Endometrium (tissue), 2 donors: ENCODE measurements around the gene LRG1.
"Not testable (repeated sequence)": the region's sequence is repeated elsewhere in the genome, so short reads cannot be mapped to it uniquely, and the experiment has no call there.

Experiments used
- FAIRE-seq: peaks from 2 replicates; lab custom pipeline; 2012; peaks lifted over from hg19 to GRCh38; lab: Jason Lieb, UNC
- donor health status: control.
- donor health status: control.

Gene LRG1

DNA sequence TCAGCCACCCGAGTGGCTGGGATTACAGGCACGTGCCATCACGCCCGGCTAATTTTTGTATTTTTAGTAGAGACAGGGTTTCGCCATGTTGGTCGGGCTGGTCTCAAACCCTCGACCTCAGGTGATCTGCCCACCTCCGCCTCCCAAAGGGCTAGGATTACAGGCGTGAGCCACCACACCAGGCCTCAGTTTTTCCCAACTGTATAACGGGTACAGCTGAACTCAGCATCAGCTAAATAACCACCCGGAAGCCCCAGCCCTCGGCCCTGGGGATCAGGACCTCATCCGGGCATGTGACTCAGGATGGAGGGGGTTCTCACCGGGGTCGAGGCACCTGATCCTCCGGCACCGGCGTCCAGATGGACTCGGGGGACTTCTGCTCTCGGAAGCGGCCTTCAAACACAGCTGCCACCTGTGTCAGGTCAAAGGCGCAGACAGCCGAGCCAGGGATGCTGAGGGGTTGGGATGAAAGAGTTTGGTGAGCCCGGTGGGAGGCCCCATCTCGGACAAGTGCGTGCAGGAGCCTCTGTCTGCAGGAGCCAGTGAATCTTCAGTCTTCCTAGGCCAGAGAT is 10.7 kb upstream of the LRG1 start:
- no peak for FAIRE-seq

DNA sequence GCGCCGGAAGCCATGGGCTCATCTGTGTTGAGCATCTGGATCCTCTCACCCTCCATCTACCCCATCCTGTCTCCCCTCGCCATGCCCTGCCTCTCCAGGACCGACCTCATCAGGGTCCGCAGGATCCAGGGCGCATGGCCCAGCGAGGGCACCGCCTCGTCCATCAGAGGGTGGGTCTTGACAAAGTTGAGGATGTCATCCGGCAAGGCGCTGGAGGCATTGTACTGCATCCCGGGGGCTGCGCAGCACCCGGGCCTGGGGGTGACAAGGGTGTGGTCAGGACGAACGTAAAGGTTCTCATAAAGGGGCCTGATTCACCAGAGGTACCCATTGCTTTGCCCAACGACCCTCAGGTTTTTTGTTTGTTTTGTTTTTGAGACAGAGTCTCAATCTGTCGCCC is 10.2 kb upstream of the LRG1 start:
- FAIRE-seq, result no peak

DNA sequence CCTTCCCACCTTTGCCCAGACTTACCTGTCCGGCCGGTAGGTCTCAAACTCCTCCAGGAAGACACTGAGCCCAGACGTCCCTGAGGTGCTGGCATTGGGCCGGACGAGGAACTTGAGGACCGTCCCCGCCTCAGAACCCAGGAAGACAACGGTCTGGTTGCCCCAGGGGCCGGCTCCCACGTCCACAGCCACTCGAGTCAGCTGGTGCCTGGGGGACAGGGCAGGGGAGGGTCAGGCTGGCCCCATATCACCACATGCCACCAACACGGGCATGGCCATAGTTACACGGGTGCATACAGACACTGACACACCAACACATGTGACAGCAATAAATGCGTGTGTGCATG is 8.4 kb upstream of the LRG1 start:
- no peak for FAIRE-seq

DNA sequence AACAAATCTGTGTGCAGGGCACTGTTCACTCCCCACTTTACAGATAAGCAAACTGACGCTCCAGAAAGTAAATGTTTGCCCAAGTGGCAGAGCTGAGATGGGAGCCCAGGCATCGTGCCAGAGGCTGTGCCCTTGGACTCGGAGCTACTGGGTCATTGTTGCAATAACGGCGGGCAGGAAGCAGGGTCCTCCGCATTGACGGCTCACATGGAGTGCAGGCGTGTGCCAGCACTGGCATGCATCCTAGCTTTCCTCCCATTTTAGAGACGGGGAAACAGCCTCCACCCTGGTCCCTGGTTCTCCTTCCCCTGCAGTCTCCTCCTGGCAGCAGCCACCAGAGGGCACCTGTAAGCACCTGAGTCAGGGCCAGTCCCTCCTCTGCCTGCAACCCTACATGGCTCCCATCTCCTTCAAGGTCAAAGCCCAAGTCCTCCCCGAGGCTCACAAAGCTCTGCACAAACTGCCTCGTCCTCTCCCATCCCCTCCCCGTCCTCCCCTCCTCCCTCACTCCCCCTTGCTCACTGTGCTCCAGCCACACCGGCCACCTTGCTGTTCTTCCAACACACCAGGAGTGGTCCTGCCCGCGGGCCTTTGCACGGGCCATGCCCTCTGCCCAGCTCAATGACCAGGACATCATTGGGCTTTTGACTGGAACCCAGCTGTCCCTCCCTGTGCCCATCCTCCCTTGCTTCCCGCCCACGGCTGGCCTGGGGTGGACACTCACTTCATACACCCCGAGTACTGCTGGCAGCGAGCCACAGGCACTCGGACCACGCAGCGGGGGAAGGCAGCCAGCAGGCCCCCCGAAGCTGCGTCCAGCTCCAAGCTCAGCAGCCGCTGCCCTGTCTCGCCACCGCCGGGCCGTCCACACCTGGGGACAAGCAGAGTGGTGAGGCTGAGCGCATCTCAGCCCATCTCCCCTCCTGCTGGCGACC is 7.7 kb upstream of the LRG1 start:
- FAIRE-seq, result no peak

DNA sequence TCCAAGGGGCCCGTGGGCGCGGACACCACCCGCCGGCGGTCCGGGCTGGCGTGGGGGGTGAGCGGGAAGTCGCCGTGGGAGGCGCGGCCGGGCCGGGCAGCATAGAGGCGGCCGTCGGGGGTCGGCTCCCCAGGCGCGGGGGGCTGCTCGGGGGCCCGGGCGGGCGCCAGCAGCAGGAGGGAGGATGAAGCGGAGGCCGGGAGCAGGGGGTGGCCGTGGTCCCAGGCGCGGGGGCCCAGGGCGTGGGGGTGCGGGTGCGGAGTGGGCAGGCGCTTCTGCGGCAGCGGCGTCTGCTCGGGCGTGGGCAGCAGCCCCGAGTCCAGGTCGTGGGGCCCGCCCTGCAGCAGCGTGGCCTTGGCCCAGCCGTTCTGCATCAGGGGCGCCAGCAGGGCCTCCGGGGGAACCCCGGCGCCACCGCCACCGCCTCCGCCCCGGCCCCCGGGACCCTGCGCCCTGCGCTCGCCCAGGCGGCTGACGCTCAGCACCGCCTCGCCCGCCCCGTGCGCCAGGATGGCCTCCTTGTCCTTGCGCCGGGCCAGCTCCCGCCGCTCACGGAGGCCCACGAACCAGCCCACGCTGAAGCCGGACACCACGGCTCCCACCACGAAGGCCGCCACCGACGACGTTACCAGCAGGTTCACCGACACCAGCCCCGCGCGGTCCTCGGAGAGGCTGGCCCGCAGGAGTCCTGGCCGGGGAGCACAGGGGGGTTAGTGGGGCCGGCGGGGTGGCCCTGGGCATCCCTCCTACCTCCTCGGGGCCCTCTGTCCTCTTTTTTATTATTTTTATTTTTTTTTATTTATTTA is 4.2 kb upstream of the LRG1 start:
- FAIRE-seq, result no peak

DNA sequence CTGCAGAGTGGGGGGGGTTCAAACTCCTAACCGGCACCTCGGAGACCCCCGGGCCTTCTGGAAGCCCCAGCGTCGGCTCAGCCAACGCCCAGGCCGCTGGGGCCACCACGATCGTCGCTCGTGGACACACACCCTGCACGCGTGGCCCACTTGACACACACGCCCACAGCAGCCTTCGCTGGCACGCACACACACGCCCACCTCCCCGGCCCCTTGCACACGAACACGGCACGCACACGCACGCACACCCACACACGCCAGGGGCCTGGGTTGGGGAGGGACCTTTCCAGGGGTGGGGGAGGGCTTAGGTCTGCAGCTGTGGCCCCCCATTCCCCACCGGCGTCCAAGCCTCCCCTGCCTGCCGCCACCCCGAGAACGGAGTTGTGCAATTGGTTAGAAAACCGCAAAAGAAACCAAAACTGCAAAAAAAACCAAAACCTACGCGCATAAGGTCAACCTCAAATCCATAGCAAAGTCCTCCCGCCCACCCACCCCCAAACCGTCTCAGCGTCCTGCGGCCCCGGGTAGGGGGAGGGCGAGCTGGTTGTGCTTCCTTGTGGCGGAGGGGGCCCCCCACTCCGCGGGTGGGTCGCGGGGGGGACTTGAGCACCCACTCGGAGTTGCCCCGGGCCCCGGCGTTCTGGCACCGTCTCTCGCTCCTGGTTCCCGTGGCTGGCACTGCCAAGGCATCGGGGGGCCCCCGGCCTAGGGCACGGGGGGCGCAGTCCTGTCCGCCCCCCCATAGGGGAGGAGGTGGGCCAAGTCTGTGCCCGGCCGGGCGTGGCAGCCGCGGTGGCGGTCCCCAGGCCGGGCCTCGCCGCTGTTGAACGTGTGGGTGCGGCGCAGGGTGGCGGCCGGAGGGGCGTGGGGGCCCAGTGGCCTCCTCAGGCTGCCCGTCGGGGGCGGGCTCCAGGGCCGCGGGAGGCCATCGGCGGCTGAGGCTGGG is 3.3 kb upstream of the LRG1 start:
- FAIRE-seq, result no peak

DNA sequence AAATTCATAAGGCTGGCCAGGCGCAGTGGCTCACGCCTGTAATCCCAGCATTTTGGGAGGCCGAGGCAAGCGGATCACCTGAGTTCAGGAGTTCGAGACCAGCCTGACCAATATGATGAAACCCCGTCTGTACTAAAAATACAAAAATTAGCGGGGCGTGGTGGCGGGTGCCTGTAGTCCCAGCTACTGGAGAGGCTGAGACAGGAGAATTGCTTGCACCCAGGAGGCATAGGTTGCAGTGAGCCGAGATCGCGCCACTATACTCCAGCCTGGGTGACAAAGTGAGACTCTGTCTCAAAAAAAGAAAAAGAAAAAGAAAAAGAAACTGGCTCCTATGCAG is 1.9 kb upstream of the LRG1 start:
- not testable (repeated sequence) for FAIRE-seq

DNA sequence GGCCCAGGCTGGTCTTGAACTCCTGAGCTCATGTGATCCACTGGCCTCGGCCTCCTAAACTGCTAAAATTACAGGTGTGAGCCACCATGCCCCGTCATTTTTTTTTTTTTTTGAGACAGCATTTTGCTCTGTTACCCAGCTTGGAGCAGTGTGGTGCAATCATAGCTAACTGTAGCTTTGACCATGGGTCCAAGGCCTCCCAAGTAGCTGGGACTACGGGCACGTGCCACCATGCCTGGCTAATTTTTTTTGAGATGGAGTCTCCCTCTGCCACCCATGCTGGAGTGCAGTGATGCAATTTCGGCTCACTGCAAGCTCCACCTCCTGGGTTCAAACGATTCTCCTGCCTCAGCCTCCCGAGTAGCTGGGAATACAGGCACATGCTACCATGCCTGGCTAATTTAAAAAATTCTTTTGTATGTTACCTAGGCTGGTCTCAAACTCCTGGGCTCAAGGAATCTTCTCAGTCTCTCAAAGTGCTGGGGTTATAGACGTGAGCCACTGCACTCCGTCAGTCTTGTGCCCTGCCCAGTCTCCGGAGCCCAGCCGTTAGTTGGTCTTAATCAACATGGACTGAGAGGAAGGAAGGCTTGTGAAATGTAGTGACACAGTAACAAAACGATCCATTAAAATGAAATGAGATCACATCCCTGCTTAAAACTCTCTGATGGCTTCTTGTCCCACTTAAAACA is 1.4 kb upstream of the LRG1 start:
- no peak for FAIRE-seq

DNA sequence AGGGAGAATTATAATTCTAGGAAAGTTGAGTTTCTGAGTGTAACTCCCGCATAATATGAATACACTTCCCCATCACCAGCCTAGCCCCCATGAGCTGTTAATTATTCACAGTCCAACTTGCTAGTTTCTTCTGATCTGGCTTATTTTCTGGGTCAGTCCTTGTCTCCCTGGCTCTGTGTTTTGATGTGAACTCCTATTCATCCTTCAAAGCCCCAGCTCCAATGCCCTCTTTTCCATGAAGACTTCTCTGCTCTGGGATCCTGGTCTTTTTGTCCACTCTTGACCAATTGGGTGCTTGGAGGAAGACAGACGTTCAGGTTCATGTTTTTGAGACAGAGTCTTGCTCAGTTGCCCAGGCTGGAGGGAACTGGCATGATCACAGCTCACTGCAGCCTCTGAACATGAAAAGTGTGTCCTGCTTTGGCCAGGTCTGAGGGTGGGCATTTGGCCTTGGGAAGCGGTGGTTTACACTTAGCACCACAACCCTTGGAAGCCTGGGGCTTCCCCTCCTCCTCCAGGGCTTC is 605 bp downstream of the LRG1 start:
- FAIRE-seq, result no peak

DNA sequence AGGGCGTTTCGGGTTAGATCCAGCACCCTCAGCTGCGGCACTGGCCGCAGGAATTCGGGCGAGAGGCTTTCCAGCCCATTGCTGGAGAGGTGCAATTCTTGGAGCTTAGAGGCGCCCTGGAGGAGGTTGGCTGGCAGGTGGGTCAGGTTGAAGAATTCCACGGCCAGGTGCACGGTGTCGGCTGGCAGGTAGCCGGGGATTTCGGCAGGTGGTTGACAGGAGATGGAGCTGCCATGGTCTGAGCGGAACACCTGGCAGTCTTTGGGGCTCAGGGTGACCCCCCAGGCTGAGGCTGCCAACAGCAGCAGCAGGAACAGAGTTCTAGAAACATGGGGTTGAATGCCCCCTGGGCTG is 1.3 kb downstream of the LRG1 start:
- FAIRE-seq, result no peak

DNA sequence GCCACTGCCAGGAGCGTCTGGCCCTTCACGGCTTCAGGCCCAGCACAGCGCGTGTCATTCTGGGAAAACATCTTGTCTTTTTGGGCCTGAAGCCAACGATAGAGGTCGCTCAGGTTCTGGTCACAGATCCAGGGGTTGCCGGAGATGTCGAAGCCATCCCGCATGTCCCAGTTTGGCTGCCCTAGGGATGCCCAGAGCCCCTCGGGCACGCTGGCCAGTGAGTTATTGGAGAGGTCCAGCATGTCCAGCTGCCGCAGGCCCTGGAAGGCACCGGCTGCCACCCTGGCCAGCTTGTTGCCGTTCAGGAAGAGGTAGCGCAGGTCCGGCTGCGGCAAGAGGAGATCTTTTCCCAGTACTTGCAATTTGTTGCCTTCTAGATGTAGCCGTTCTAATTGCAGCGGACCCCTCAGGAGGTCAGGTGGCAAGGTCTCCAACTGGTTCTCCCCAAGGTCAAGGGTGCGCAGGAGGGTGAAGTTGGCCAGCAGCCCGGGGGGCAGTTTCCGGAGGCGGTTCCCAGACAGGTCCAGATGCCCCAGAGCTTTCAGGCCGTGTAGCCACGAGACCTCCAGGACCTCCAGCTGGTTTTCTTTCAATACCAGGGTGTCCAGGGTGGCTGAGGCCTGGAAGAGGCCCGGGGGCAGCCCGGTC is 1.8 kb downstream of the LRG1 start:
- no peak for FAIRE-seq

DNA sequence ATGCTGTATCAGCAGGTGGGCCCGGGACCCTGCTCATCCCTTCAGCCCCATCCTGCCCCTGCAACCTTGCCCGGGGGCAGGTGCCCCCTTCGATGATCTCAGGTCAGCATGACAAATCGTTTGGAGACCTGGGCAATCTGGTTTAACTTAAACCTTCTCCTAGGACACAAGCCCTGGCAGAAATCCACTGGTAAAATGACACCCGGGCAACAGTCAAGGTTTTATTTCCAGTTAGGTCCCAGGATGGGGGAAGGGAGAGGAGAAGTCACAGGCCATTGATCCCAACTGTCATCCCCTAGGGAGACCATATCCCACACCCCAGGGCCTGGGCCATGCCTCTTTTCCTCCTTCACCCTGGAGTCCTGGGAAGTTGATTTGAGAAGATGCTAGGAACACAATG is 3.0 kb downstream of the LRG1 start:
- no peak for FAIRE-seq

DNA sequence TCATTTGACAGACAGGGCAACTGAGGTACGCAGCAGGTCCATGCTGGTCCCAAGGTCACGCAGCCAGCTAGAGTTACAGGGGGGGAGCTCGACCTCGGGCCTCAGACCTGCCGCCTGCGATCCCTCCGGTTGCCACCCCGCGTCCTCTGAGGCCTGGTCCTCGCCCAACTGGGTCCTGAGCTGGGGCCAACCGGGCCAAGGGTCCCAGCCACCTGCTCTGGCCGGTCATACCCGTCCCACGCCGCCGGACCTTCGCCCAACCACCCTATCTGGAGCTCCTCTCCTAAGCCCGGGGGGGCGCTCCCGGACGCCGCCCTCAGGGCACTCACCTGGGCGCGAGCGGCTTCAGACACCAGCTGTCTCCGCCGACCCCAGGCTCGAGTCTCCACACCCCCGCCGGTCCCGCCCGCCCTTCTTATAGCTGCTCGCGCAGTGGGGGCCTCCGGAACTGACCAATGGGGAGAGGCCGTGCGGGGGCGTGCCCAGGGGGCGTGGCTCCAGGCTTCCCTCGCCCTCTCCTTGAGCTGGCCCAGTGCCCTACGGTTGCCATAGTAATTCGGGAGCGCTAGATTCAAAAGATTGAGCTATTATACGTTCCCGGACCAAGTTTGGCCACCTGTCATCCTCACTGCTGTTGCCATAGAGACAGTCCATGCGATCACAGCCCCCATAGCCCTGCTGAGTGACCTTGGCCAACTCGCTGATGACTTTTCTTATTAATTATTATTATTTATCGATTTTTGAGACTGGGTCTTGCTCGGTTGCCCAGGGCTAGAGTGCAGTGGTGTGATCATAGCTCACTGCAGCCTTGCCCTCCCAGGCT is 4.8 kb downstream of the LRG1 start, which contains the start of gene PLIN5:
Gene PLIN5, minus strand, starts transcription at position 389 of the 823 bp plus-strand sequence. CDS start 1,150 bp downstream, outside the sequence.
- no peak for FAIRE-seq

DNA sequence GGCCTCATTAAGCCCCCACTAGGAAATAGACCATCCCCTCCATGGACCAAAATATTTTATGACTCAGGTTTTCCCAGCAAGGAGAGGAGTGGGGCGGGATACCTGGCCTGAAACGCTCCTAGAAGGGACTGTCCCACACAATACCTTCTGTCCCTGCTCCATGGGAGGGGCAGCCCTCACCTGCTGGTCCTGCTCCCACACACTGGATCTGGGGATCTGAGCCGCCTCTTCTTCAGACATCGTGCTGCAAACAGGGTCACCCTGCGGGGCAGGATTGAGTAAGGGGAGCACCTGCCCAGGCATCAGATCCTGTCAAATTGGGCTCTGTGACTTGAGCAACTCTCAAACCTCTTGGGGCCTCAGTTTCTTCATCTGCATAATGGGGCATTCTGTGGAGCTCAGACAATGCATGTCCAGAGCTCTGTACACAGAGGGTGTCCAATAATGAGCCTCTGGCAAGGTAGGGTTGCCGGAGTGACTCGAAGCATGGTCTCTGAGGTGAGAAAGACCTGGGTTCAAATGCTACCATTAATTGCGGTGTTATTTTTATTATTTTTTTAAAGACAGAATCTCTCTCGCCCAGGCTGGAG is 5.9 kb downstream of the LRG1 start:
- FAIRE-seq, result no peak

DNA sequence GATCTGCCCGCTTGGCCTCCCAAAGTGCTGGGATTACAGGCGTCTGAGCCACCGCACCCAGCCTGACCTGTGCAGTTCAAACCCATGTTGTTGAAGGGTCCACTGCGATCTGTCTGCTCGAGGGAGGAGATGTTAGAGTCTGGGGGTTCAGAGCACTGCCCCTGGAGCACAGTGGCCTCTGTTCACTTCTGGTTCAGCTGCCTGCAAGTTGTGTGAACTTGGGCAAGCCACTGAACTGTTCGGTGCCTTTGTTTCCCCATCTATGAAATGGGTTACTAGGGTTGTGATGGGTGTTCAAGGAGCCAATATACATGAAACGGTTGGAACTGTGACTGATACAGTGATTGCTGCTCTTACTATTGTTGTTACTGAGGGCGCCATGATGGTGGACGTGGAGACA is 6.5 kb downstream of the LRG1 start:
- FAIRE-seq, result no peak

DNA sequence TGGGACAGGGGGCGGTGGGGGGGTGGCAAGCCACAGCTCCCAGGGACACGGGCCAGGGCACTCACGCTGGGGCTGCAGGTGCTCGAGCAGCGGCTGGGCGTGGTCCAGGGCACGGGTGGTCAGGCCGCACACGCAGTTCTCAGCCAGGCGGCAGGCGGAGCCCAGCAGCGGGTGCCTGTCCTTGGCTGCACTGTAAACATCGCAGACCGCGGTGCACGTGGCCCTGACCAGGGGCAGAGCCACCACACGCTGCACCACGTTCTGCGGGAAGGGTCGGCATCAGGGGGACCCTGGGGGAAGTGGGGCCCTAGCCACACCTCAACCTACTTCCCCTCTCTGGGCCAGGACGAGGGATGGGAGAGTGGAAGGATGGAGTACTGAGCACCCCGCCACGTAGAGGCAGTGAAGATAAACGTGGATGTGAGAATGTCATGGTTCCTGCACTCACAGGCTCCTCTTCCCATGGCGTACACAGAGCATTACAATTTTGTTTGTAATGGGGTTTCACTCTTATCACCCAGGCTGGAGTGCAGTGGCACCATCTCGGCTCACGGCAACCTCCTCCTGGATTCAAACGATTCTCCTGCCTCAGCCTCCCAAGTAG is 8.2 kb downstream of the LRG1 start:
- FAIRE-seq, result no peak

DNA sequence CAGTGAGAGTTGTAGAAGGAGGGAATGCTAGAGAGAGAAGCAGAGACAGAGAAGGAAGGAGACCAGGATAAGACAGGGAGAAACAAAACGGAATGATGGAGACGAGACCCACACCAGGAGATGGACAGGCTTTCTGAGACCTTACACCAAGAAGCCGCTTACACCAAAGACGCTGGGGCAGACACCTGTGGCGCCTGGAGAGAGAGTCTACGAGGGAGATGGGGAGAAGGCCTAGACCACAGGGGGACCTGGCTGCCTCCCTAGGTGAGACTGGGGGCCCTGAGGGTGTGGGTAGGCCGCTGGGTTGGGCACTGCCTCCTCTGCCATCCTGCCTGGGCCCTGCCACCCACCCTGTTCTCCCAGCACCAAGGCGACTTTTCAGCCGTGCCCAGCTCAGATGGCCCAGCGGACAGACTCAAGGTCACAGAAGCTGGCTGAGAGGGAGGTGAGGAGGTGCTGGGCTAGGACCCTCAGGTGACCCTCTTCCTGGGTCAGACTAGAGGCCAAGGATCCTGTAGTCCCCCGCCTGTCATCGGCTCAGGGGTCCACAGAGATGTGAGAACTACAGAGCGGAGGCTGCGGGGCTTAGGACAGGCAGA is 9.8 kb downstream of the LRG1 start:
- no peak for FAIRE-seq

DNA sequence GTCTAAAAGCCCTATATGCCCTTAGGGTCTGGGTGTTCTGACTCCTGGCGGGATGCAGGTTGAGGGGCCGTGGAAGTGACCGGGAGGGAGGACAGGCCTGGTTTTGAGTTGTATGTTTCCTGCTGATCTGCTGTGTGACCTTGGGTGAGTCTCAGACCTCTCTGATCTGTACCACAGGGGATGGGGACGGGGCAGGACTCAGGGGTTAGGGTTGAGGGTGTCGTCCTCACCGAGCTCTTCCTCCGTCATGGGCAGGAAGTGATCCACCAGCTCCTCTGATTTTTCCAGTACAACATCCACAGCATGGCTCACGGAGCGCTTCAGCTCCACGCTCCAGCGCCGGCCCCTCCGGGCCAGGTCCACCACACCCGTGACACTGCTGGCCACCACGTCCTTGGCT is 11.0 kb downstream of the LRG1 start:
- no peak for FAIRE-seq
